GM21529 (cell line): ENCODE data around the gene GALNT6.
"Not testable (repeated sequence)": the region's sequence is repeated elsewhere in the genome, so short reads cannot be mapped to it uniquely, and the experiment has no call there.

ENCODE experiments used
- ATAC-seq: cut with Tn5 transposase; IDR thresholded peaks from one replicate; pipeline ENCODE4 v1.9.1; 2021; ENCODE audit not compliant: unreplicated experiment

GALNT6 gene

DNA sequence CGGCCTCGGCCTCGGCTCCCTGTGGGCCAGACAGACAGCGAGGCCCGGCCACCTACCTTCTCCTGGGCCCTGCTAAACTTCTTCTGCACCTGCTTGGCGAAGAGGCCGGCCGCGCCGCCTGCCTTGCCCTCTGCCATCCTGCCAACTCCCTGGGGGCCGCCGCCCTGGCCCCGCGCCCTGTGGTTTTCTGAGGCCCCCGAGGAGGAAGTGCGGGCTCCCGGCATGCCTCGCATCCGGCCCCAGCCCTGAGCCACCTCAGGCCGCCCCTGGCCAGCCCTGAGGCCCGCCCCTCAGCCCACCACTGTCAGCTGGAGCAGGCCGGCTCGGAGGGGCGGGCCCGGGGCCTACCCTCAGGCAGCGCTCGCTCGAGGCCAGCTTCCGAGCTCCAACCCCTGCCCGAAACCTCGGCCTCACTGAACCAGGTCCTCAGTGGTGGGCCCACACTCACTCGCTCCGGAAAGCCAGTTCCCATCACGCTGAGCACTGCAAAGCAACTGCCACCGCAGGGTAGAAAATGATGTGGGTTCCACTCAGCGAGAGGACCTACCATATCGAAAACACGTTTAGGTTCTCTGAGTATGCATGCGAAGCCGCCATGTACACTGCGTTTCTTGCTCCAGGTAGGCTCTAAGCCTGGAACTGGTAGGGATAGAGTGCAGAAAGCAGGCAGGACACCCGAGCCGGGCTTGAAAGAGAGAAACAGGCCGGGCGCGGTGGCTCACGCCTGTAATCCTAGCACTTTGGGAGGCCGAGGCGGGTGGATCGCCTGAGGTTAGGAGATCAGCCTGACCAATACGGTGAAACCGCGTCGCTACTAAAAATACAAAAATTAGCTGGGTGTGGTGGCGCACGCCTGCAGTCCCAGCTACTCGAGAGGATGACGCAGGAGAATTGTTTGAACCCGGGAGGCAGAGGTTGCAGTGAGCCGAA, 67.0 kb downstream of the GALNT6 start, which contains the start of gene BIN2:
Gene BIN2, minus strand, starts transcription at position 209 of the 930 bp plus-strand sequence. Its CDS starts 72 bp downstream, at position 137.
- peak; percentile 61 for ATAC-seq

GRCh38 chr12:51323317-51323960, 67.8 kb downstream of the GALNT6 start:
- no peak for ATAC-seq

DNA sequence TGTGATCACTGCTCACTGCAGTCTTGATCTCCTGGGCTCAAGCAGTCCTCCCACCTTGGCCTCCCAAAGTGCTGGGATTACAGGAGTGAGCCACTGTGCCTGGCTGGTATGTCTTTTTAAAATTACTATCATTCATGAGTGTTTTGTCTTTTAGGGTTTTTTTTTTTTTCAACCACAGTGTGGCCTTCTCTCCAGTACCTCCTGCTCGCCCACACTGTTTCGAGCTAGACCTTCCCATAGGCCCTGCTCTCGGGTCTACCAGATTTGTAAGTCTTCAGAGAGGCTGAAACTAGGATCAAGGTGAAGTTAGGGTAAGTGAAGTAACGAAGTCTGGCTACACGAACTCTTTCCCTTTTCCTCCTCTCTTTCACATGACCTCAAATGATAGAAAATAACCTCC, 68.8 kb downstream of the GALNT6 start:
- no peak for ATAC-seq

DNA sequence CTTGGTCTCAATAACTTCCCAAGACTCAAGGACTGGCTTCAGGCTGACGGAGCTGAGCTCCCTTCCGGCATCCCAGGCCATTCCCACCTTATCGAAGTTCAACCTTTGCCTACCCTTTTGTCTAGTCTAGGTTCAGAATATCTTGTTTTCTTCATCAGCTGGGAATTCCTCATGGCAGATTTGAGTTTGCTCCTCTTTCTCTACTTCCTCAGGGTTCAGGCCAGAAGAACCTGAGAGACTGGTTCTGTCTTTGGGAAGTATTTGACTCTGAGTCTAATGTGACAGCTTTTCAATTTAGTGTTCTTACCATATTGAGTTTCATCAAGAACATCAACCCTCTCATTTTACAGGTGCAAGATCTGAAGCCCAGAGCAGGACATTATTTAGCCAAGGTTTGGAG, 69.3 kb downstream of the GALNT6 start:
- no peak for ATAC-seq

GRCh38 chr12:51320695-51321320, 70.4 kb downstream of the GALNT6 start:
- ATAC-seq: no peak

GRCh38 chr12:51320311-51320694, 70.9 kb downstream of the GALNT6 start:
- no peak for ATAC-seq

DNA sequence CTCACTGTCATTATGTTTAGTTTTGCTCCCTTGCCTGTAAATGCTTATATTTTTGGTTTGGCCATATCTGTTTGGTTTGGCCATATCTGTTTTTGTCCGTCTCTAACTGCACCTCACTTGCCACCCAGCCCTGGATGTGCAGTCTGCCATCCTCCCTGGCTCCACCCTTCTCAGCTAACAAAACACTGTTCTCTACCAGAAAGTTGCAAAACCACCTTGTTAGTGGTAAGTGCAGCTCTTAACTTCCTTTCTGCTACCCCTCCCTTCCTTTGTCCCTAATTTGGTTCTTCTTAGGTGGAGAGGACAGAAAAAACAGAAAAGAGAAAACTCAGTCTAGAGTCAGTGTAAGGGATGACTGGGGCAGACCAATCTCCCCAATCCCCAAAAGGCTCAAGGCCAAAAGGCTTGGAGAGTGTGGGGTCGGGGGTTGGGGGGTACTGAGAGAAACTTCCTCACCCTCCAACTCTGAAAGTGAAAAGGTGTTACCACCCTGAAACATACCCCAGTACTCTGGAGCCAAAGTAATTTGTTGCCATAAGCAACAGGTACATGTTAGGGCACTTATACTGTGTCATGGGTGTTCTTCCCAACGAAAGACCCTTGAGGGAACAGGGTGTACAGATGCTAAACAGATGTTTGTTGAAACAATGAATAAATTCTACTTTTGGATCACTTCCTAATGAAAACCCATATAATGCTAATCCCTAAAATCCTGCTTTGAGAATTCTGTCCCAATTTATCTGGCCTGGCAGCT, 72.2 kb downstream of the GALNT6 start:
- ATAC-seq: no peak

- ATAC-seq: not testable (repeated sequence)
These were observed 73.0 kb downstream of the GALNT6 start for GRCh38 chr12:51318057-51318806.

GRCh38 chr12:51311389-51311788, 79.8 kb downstream of the GALNT6 start:
- ATAC-seq: no peak

DNA sequence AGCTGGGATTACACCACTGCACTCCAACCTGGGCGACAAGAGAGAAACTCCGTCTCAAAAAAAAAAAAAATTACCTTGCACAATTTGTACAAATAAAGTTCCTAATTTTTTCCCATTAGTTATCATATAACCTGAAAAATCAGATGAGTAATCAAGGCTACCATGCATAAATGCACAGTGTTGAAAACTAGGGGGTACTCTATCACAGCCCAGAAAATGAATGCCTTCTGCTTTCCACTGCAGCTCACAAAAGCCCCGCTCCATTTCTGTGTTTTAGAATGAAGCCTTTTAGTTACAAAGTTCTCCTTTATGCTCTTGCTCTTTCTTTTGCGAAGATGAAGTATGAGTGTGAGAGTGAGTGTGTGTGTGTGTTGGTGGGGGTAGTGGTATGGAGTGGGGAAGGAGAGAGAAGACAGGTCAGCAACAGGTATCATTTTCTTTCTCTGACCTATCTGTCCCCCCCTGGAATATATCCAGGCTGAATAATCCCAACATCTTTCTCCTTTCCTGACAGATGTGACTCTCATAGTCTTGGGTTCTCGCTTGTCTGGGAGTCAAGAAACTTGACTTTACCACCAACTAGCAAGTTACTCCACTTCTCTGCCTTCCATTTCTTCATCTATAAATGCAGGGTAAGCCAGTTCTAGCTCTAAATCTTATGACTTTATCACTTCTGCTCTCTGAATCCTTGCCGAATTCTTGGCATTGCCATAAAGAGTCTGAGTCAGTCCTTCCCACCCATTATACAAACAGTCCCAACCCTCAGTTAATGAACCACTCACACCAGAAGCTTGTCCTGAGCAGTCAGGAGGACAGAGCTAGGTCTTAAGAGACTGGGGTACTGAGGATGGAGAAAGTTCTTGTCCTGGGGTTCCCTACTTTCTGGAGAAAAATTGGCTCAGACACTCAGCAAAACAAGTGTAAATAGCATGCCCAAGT, 83.3 kb downstream of the GALNT6 start:
- ATAC-seq: no peak

DNA sequence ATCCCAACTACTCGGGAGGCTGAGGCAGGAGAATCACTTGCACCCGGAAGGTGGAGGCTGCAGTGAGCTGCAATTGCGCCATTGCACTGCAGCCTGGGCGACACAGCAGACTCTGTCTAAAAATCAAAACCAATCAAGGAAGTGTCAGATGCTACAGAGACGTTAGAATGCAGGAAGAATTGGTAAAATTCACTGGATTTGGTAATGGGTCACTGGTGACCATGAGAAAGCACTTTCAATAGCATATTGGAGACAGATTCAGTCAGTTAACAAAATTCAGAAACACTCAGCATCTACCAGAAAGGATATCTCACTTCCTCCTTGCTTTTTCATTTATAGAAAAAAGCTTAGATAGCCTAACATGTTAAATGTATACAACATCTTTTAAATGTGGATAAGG, 84.7 kb downstream of the GALNT6 start:
- ATAC-seq: no peak
